PFSK-1 (cell line): Measurements from ENCODE around the gene USP46. TPM values are rescaled to one million over a fixed set of nuclear protein-coding genes. Genes with fewer than 3 reads are reported as not detected.
A peak's percentile ranks its signal among the peaks of the same experiment; 100 is the strongest.

ENCODE experiments used
- FOXP2 ChIP-seq: optimal IDR thresholded peaks from 2 replicates; pipeline ENCODE3; 2011; ENCODE audit warnings: borderline replicate concordance, control low read depth, inconsistent platforms; ENCODE audit not compliant: insufficient read depth; ENCODE audit errors: extremely low read length, extremely low read depth
- POLR2AphosphoS5 ChIP-seq: IDR thresholded peaks from 2 replicates; pipeline ENCODE4 v1.6.1; 2012; ENCODE audit warnings: low read depth, mild to moderate bottlenecking, control low read depth, low read length, moderate library complexity
- REST ChIP-seq, 2 experiments: IDR thresholded peaks; 2 replicates each; pipeline versions ENCODE4 v1.6.1 to v1.8.0; 2011 to 2012; ENCODE audit warnings: low read depth in 2 of 2, low read length in 2 of 2, control low read depth in 1 of 2, inconsistent platforms in 1 of 2, mild to moderate bottlenecking in 1 of 2, moderate library complexity in 1 of 2; ENCODE audit not compliant: insufficient read depth in 1 of 2
- SIN3A ChIP-seq: IDR thresholded peaks from 2 replicates; pipeline ENCODE4 v1.6.1; 2012; ENCODE audit warnings: mild to moderate bottlenecking, low read length, moderate library complexity, borderline replicate concordance; ENCODE audit not compliant: insufficient read depth
- TAF1 ChIP-seq: IDR thresholded peaks from 2 replicates; pipeline ENCODE4 v1.6.1; 2012; ENCODE audit warnings: low read length, control low read depth, borderline replicate concordance; ENCODE audit not compliant: insufficient read depth
- polyA plus RNA-seq: library from polyadenylated mRNA; unstranded; fragments of >200 nt; gene quantifications from one replicate; pipeline ENCODE4 v1.2.1, GENCODE V29; 2012; ENCODE audit warnings: low read depth, missing spikeins; ENCODE audit not compliant: insufficient read length

USP46 gene
- 9.3 TPM for polyA plus RNA-seq

DNA sequence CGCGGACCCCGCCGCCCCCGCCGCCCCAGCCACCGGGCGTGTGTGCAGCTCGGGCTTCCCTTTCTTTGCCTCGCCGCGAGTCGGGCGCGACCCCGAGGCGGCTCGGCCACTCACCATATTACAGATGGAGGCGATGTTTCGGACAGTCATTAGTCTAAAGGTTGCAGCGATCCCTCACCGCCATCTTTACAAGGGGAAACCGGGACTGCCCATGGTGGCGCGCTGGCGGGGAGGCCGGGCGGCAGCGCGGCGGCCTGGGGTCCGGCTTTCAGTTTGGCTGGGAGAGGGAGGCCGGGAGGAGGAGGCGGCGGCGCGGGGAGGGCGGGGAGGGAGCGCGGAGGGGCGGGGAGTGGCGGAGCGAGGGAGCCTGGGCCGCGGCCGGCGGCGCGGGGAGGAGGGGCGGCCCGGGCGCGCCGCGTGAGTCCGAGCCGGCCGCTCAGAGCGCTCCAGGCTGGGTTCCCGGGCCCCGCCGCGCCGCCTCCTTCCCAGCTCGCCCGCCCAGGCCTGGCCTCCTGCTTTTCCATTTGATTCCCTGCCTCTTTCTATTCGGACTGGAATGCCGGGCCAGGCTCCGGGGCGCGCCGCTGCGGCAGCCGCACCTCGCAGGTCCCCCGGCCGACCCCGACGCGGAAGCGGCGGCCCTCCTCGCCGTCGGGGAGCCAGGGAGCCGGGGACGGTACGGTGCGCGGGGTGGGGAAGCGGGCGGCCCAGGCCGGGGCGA lies at the start of gene USP46:
TSS of gene USP46 (minus strand) at position 301 of the 721 bp plus-strand sequence. CDS start at position 150, 151 bp downstream.
- no peak for TF ChIP-seq REST (IDR thresholded peaks at IDR 0.05; ENCODE audit: insufficient read depth in 1 of 2, low read depth in 2 of 2, low read length in 2 of 2)
- 0 out of 2 replicates have a peak, but pooled peaks have one; percentile 19 for TF ChIP-seq TAF1
- no peak for TF ChIP-seq FOXP2
- TF ChIP-seq SIN3A, result no peak
- TF ChIP-seq POLR2AphosphoS5, result peak; percentile 60

DNA sequence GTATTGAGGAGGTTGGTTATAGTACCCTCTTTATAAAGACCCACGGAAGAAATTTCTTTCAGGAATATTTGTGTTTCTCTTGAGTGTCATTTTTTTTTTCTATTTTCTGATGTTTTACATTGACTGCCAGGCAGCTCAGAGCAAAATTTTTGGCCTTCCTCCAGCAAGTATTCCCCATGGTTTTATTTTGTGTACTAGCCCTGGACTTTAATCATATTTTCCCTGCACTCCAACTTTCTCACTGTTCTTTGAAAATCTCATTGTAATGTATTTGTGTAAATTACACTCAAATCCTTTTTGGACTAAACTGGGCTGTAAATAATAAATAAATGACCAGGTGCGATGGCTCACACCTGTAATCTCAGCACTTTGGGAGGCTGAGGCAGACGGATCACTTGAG lies 45.6 kb upstream of the USP46 start:
- TF ChIP-seq POLR2AphosphoS5, result no peak
- TF ChIP-seq SIN3A, result no peak
- TF ChIP-seq REST (IDR thresholded peaks at IDR 0.05; ENCODE audit: insufficient read depth in 1 of 2, low read depth in 2 of 2, low read length in 2 of 2), result no peak
- no peak for TF ChIP-seq FOXP2
- TF ChIP-seq TAF1, result no peak

DNA sequence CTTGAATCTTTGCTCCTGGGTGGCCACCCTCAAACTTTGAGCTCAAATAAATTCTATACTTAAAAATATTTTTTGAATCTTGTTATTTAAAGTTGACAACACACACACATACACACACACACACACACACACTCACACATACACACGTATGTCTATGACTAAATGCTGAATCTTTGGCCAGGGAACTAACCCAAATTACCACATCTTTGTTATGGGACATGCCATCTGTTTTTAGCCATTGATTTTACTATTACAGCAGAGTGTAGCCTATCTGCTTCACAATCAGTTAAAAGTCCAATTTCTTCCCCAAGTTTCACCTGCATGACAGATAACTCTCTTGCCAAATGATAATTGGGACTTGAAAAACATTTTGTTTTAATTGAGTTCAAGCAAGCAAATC lies 45.0 kb upstream of the USP46 start:
- TF ChIP-seq SIN3A (no peak), TAF1 (no peak), FOXP2 (no peak), POLR2AphosphoS5 (no peak), REST (IDR thresholded peaks at IDR 0.05; ENCODE audit: insufficient read depth in 1 of 2, low read depth in 2 of 2, low read length in 2 of 2) (no peak)

DNA sequence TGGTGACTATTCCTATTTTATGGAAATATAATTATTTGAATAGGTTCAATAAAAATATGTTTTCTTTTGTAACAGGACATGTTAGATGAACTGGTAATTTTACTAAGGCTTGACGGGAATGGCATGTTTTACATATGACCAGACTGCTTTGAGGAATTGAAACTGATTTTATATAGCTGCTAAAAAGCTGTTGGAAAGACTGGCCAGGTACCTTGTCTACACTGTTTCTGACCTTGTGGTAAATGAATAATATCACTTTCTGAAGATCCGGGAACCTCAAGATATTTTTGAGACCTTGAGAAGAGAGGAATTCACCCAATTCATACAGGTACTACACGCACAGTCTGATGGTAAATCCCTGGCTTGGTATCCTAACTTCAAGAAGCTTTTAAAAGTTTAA lies 42.1 kb upstream of the USP46 start:
- no peak for TF ChIP-seq SIN3A
- TF ChIP-seq POLR2AphosphoS5, result no peak
- TF ChIP-seq FOXP2, result no peak
- TF ChIP-seq REST (IDR thresholded peaks at IDR 0.05; ENCODE audit: insufficient read depth in 1 of 2, low read depth in 2 of 2, low read length in 2 of 2), result no peak
- TF ChIP-seq TAF1, result no peak
